ENCODE data around the gene NCMAP.
"Not testable (repeated sequence)": the region's sequence is repeated elsewhere in the genome, so short reads cannot be mapped to it uniquely, and the experiment has no call there.

NCMAP gene, protein sequence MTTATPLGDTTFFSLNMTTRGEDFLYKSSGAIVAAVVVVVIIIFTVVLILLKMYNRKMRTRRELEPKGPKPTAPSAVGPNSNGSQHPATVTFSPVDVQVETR

DNA sequence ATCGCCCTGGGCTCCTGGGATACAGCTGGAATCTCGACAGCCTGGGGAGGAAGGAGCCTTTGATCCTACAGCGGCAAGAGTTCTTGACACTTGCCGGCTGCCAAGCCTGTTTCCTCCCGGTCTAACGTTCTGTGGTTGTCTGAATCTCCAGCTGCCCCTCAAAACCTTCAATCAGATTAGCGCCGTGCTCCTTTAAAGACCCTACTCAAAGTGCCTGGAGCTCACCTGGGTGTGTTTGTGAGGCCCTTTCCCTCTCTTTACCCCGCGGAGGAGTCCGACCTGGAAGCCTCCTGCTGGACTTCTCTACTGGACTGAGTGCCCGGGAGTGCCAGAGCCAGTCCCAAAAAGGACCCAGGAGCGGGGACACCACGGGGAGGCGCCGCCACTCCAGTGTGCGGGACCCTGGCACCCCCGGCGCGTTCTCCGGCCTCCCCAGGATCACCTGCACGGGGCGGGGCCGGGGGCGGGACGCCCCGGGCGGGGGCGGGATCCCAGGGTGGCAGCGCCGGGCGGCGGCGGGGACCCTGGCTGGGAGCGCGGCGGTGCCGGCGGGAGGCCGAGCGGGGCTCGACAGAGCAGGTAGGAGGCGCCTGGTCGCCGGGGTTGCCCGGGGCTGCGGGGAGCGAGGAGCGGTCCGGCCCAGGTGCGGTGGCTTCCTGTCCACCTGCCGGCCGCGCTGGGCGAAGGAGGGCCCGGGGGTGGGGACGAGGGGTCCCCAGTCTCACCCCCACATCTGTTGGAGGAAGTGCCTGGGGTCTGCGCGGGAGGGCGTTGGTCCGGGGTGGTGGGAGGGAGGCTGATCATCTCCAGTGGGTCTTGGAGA is at the start of gene NCMAP:
TSS of gene NCMAP (plus strand) at position 497 of the 823 bp plus-strand sequence. CDS start 39,344 bp downstream, outside the sequence.
- peak; percentile 22 to 64 (median 56) for DNase-seq

DNA sequence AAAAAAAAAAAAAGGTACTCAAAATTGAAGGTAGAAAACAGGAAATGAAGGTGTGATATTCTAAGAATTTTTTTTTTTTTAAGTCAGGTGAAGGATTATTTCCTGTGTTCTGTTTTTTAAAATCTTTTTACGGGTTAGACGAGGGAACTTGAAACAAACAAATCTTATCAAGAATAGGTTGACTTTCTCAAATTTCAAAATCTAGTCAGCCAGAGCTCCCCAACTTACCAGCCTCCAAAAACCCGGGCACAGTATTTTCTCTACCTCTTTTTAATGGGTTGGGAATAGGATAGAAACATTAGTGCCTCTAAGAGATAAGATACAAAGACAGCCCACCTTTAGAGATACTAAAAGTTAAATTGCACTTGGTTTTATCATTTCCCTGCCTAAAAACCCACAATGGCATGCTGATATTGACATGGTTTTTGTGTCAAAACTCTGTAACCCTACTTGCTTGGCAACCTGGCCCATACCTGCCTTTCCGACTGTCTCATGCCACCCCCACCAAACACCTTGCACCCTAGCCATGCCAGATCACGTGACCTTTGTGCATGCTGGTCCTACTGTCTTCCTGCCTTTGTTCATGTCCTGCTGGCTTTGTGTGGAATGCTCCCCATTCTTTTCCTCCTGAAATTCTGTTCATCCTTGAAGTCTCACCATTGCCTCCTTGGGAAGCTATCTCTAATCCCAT is 49.1 kb upstream of the NCMAP start:
- DNase-seq, result peak in 5 of 6 experiments; percentile 14 to 88 (median 86)

GRCh38 chr1:24507405-24507804 is 48.5 kb upstream of the NCMAP start:
- DNase-seq, result peak in 5 of 6 experiments; percentile 25 to 61 (median 53)

- no peak for DNase-seq
Measured at GRCh38 chr1:24508911-24509310, 47.0 kb upstream of the NCMAP start.

DNA sequence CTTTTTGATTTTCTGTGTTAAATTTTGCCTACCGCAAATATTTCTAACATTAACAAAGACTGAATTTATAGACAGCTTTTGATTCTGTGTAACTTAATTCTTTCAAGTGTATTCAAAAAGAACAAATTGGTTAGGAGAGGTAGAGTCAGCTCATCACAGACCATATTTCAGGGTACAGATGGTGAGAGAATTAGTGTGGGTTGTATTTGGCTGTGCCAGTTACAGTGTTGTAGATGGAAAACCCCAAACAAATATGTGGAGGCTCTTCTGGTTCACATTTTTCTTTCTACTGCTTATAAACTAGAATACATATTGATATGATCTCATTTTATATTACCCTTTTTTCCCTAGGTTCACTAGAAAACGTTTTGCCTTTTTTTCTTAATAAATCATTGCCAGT is 42.2 kb upstream of the NCMAP start:
- DNase-seq, result no peak

- DNase-seq, result no peak
Measured at GRCh38 chr1:24514946-24515345, 40.9 kb upstream of the NCMAP start.

DNA sequence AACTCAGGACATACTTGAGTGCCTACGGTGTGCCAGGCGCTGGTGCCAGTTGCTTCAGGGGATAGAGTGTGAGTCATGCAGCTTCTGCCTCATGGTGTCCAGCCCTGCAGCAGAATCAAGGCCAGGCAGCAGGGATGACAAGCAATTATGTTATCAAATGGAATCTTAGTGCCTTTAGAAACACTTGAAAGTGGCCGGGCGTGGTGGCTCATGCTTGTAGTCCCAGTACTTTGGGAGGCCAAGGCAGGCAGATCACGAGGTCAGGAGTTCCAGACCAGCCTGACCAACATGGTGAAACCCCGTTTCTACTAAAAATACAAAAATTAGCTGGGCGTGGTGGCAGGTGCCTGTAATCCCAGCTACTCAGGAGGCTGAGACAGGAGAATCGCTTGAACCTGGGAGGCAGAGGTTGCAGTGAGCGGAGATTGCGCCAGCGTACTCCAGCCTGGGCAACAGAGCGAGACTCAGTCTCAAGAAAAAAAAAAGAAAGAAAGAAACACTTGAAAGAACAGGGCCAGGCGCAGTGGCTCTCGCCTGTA is 40.1 kb upstream of the NCMAP start:
- not testable (repeated sequence) for DNase-seq

- DNase-seq, result no peak
Measured at GRCh38 chr1:24516506-24516905, 39.4 kb upstream of the NCMAP start.

GRCh38 chr1:24517898-24518297 is 38.0 kb upstream of the NCMAP start:
- DNase-seq, result no peak

DNA sequence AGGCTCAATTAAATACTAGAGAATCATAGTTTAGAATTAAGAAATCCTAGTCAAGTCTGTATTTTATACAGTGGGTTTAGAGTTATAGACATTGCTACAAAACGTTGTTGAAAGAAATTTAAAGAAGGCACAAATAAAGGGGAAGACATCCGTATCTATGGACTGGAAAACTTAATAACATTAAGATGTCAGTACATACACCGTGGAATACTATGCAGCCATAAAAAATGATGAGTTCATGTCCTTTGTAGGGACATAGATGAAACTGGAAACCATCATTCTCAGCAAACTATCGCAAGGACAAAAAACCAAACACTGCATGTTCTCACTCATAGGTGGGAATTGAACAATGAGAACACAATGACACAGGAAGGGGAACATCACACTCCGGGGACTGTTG is 35.6 kb upstream of the NCMAP start:
- not testable (repeated sequence) for DNase-seq

DNA sequence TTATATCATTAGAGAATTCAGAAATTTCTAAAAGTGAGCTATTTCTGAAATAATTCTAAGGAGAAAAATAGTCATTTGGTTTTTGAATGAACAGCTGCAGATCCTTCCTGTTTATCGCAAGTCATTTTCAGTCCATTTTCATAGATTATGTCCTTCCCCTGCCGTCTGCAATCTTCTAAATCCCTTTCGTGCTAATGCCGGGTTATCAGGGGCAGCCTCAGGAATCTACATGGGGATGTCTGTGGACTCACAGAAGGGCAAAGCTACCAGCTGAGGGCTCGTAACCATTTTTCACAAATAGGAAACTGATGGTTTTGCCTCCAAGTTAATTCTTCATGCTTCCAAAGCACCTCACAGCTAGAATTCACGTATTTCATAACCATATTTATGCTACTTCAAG is 30.3 kb upstream of the NCMAP start:
- no peak for DNase-seq

DNA sequence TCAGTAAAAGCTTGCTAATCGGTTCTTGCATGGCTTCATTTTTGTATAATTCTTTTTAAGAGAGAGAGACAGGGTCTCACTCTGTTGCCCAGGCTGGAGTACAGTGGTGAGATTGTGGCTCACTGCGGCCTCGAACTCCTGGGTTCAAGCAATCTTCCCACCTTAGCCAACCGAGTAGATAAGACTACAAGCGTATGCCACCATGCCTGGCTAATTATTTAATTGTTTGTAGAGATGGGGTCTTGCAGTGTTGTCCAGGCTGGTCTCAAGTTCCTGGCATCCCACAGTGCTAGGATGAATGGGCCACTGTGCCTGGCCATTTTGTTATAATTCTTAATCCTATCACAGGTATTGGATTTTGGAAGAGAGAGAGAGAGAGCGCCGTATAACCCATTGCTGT is 29.8 kb upstream of the NCMAP start:
- no peak for DNase-seq

- DNase-seq, result peak; percentile 18 to 64 (median 34)
Measured at GRCh38 chr1:24526940-24527542, 28.8 kb upstream of the NCMAP start.

DNA sequence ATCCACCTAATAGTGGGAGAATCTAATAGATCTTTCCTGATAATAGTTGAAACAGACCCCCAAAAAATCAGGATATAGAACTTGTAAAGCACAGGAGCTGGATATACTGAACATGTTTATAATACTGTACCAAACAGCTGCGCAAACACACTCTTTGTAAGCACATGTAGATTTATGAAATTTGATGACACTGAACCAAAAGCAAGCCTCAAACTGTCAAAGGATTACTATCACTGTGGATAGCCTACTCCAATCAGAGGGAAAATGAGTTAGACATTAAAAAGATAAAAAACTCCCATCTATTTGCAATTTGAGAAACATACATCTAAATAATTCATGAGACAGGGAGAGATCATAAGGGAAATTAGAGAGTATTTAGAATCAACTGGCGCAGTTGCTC is 27.1 kb upstream of the NCMAP start:
- no peak for DNase-seq

GRCh38 chr1:24529292-24529691 is 26.6 kb upstream of the NCMAP start:
- DNase-seq, result not testable (repeated sequence)

GRCh38 chr1:24535021-24535424 is 20.9 kb upstream of the NCMAP start:
- peak; percentile 63 to 86 (median 76) for DNase-seq

GRCh38 chr1:24535778-24536177 is 20.1 kb upstream of the NCMAP start:
- no peak for DNase-seq

GRCh38 chr1:24536391-24536840 is 19.5 kb upstream of the NCMAP start:
- peak; percentile 61 to 88 (median 79) for DNase-seq

- no peak for DNase-seq
Measured at GRCh38 chr1:24540051-24540905, 15.6 kb upstream of the NCMAP start.

- DNase-seq, result no peak
Measured at GRCh38 chr1:24540906-24541710, 14.8 kb upstream of the NCMAP start.

GRCh38 chr1:24541711-24542346 is 14.1 kb upstream of the NCMAP start:
- DNase-seq, result no peak

Measured in stimulated activated naive CD4-positive, alpha-beta T cell (primary cell).